GM18499 (cell line): ENCODE measurements around the gene PDE6G.
"Not testable (repeated sequence)": the region's sequence is repeated elsewhere in the genome, so short reads cannot be mapped to it uniquely, and the experiment has no call there.

Experiments used
- ATAC-seq: cut with Tn5 transposase; IDR thresholded peaks from one replicate; pipeline ENCODE4 v1.9.1; 2021; ENCODE audit warnings: moderate number of reproducible peaks; ENCODE audit not compliant: insufficient read depth, unreplicated experiment

Gene PDE6G

GRCh38 chr17:81638683-81639082, 17.7 kb downstream of the PDE6G start:
- ATAC-seq, result no peak

DNA sequence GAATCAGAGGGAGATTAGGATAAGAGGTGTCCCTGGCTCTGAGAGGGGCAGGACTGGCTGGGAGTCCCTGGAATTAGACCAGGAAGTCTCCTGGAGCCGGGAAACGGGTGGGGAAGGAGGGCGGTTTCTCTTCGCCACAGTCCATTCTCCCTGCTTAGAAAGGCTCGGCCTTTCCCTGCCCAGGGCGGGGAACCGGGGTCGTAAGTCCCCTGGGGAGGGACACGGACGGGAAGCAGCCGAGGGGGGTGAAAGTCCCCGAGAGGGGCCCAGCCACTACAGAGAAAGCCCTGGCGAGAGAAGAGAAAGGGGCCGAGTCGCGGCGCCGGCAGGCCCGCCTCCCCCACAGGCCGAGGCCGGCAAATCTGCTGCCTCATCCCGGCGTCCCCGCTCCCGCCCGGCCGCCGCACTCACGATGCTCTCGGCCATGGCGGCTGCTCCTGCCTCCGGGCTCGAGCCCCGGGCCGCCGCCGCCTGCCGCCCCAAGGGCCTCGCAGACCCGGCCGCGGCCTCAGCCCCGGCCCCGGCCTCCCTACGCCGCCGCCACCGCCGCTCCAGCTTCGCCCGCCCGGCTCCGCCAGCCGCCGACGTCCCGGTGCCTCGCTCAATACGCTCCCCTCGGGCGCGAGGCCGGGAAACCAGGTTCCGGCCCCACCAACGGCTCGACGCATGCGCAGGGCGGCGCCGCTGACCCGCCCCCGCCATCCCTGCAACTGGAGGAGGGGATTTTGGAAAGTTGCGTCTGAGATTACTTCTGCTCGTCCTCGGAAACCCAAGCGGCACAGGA, 19.6 kb downstream of the PDE6G start, which contains the start of the genes NPLOC4 and TSPAN10:
Gene NPLOC4 (minus strand): TSS at position 608 of the 784 bp plus-strand sequence. CDS start 182 bp downstream, at position 426.
Gene TSPAN10 (plus strand): TSS at position 692 of the 784 bp plus-strand sequence. CDS start 5,217 bp downstream, outside the sequence.
- no peak for ATAC-seq

DNA sequence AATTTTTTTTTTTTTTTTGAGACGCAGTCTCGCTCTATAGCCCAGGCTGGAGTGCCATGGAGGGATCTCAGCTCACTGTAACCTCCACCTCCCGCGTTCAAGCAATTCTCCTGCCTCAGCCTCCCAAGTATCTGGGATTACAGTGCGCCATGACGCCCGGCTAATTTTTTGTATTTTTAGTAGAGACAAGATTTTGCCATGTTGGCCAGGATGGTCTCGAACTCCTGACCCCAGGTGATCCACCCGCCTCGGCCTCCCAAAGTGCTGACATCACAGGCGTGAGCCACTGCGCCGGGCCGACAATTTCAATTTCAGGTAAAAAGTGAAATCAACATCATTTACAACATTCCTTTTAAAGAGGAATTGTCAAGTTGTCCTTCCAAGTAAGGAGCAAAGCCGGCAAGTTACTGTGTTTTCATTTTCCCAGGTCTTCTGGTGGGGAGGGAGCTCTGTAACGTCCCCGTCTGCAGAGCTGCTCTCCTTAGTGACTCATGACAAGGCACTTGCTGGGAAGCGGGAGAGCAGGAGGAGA, 20.3 kb downstream of the PDE6G start:
- ATAC-seq, result no peak

GRCh38 chr17:81635431-81635830, 20.9 kb downstream of the PDE6G start:
- no peak for ATAC-seq

DNA sequence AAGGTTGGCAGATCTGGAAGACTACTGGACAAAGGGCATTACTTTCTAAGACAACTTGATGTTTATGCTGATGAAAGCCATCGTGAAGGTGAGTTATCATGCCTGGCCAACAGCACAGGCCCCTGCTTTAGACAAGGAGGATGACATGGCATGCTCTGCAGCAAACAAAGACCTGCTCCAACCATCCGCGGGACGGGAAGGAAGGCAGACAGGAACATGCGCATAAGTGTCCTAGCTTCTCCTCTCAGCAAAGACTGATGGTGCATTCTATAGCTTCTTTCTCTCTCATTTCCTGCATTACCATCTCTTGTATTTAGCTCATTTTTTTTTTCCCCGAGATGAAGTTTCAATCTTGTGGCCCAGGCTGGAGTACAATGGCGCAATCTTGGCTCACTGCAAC, 24.9 kb downstream of the PDE6G start:
- ATAC-seq, result no peak

DNA sequence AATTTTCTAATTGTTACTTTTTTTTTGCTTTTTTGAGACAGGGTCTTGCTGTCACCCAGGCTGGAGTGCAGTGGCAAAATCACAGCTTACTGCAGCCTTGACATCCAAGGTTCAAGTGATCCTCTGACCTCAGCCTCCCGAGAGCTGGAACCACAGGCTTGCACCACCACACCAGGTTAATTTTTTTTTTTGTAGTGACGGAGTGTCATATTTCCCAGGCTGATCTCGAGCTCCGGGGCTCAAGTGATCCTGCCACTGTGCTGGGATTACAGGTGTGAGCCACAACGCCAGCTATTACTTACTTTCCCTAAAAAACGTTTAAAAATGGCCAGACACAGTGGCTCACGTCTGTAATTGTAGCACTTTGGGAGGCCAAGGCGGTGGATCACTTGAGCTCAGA, 26.1 kb downstream of the PDE6G start:
- no peak for ATAC-seq

GRCh38 chr17:81621494-81622130, 34.7 kb downstream of the PDE6G start:
- no peak for ATAC-seq

GRCh38 chr17:81618307-81618706, 38.0 kb downstream of the PDE6G start:
- not testable (repeated sequence) for ATAC-seq

GRCh38 chr17:81616877-81617276, 39.5 kb downstream of the PDE6G start:
- no peak for ATAC-seq

DNA sequence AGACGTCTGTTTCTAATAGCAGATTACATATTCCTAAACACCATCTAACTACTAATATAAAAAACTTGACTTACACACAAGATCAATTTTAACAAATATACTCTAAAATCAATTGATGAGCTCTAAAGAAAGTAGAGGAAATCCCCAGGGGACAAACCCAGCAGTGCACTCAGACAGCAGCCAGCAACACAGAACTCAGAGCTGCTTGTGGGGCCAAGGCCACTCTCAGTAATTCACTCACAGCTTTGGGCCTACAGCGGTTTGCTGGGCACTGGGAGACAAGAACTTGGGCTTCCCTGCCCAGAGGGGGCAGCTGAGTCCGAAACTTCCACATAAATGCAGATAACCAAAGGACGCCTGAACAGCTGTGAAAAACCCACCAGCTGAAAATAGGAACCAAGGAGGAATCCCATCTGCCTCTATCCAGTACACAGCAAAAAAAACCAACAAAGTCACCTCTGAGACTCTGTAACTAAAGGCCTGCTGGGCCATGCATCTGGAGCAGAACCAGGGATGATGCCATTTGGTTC, 40.9 kb downstream of the PDE6G start:
- no peak for ATAC-seq

GRCh38 chr17:81612172-81612970, 44.0 kb downstream of the PDE6G start:
- no peak for ATAC-seq

DNA sequence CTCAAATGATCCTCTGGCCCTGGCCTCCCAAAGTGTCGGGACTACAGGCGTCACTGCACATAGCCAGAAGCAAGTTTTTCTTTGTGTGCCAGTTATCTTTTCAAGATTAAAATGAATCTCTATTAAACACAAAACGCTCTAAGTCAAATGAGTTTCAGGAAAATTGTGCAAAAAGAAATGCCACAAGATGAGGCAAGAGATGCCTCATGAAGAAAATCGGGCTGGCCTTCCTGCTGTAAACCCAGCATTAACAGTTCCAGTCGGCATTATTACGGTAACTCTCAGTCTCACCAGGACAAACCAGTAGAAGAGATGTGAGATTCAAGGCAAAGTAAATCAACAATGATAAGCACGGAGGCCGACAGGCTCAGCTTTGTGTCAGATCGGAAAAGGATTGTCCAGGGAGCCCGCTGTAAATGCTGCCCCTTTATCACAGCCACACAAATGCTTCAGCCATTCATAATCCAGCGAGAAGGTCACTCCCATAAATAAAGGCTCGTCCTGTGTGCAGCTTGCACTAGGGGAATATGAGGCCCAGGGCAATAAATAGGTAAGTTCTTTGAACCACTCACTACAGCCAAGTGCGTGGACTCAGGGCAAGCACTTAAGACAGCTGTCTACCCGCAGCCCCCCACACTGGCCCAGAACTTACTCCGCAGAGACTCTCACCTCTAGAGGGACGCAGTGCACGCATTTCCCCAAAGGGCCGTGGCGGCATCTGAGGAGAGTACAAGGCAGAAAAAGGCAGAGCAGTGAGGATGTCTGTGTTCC, 46.6 kb downstream of the PDE6G start:
- ATAC-seq, result no peak

GRCh38 chr17:81608605-81609004, 47.7 kb downstream of the PDE6G start:
- ATAC-seq, result no peak

- ATAC-seq, result no peak
Observed at GRCh38 chr17:81608082-81608481, 48.3 kb downstream of the PDE6G start.

DNA sequence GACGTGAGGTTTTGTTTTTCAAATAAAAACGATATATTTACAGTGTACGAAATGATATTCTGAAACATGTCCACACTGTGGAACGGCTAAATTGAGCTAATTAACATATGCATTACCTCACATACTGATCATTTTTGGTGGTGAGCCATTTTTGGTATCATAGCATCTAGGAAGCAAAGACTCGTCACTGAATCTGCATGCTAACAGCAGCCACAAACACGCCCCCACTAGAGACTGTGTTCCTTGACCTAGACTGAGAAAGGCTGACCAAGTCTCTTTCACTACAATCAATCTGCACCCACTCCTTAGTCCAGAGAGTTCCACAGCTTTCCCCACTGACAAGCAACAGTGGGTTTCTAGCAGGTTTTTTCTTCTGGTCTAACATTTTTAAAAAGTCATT, 48.9 kb downstream of the PDE6G start:
- no peak for ATAC-seq

DNA sequence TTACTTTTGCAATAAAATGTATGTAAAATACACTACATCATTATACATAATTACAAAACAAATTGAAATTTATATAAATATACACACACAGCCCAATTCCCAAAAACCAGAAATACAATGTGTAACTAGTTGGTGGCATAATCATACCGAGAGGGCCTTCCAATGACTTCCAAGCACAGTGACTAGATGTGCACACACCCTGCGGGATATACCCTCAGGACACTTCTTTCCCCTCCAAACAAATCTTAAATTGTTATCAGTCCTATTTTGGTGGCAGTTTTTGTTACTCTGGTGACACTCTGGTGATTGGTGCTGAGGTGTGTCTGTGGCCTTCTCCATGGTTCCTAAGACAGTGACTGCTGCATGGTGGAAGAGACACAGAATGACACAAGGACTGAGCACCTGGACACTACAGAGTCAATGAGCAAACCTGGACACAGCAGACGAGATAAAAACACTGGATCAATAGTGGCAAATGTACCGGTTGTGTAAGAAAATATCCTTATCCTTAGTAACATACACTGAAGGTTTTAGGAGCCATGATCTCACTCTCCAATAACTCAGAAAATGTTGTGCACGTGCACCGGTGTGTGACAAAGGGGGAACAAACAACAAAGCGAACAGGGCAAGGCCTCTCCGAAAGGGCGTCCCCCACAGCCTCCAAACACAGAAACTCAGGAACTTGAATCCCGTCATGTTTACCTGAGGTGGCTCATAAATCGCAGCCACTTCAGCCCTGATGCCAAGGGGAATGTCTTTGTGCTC, 52.3 kb downstream of the PDE6G start:
- no peak for ATAC-seq

- no peak for ATAC-seq
Observed at GRCh38 chr17:81601525-81602120, 54.7 kb downstream of the PDE6G start.
